Measurements from ENCODE around the gene OGFOD1. TPM values are rescaled to one million over a fixed set of nuclear protein-coding genes. Genes with fewer than 3 reads are reported as not detected.

Gene OGFOD1
- total RNA-seq, 1 experiment from 2014 or later = 68.5 TPM

GRCh38 chr16:56493815-56494214 lies 42.5 kb downstream of the OGFOD1 start:
- intact Hi-C loops (cut with micrococcal nuclease) = no loop called here
- no peaks in the 10 kb centered on the region for H3K4me1 Mint-ChIP-seq (ENCODE audit: insufficient read depth, unreplicated experiment)
- no peak overlapping the region for H3K4me3 Mint-ChIP-seq (ENCODE audit: unreplicated experiment)
- no peak for DNase-seq (ENCODE audit: unreplicated experiment)
- H3K36me3 Mint-ChIP-seq (ENCODE audit: insufficient read depth, unreplicated experiment) = peaks cover 39% of the 10 kb centered on the region
- no peaks in the 10 kb centered on the region for H3K9me3 Mint-ChIP-seq (ENCODE audit: unreplicated experiment)
- no TSS peak for BruUV-seq (replicated peaks)
- no peak for TF ChIP-seq CTCF (IDR thresholded peaks at IDR 0.05; ENCODE audit: unreplicated experiment)
- ChIA-PET CTCF (interaction anchor here (0.6 to 0.7 kb wide), 2 partner anchors 150 to 367 kb away, joined by 3 read pairs; no protein-coding TSS in a partner anchor), POLR2A (interaction anchor here (0.5 to 0.7 kb wide), 2 partner anchors 189 to 305 kb away, joined by 3 read pairs; partner anchors contain the start of gene MT1X)
- H3K27ac Mint-ChIP-seq (ENCODE audit: low read depth, unreplicated experiment) = no peak overlapping the region
- H3K27me3 Mint-ChIP-seq (ENCODE audit: insufficient read depth, unreplicated experiment) = no peaks in the 10 kb centered on the region

- POLR2A ChIA-PET = interaction anchor here (2.8 kb wide), 1 partner anchor 178 kb away, joined by 13 read pairs; the partner anchor contains the start of gene MT1X
- no peaks in the 10 kb centered on the region for H3K27me3 Mint-ChIP-seq (ENCODE audit: insufficient read depth, unreplicated experiment)
- CTCF ChIA-PET = interaction anchor here (1.0 to 1.3 kb wide), 2 partner anchors 9 to 71 kb away, joined by 3 to 4 read pairs; no protein-coding TSS in a partner anchor
- intact Hi-C loops (cut with micrococcal nuclease) = no loop called here
- DNase-seq (ENCODE audit: unreplicated experiment) = no peak
- no TSS peak for BruUV-seq (replicated peaks)
- no peak for TF ChIP-seq CTCF (IDR thresholded peaks at IDR 0.05; ENCODE audit: unreplicated experiment)
- no peaks in the 10 kb centered on the region for H3K9me3 Mint-ChIP-seq (ENCODE audit: unreplicated experiment)
- no peak overlapping the region for H3K4me3 Mint-ChIP-seq (ENCODE audit: unreplicated experiment)
- no peak overlapping the region for H3K27ac Mint-ChIP-seq (ENCODE audit: low read depth, unreplicated experiment)
- H3K36me3 Mint-ChIP-seq (ENCODE audit: insufficient read depth, unreplicated experiment) = peaks cover 79% of the 10 kb centered on the region
- no peaks in the 10 kb centered on the region for H3K4me1 Mint-ChIP-seq (ENCODE audit: insufficient read depth, unreplicated experiment)
Measured at GRCh38 chr16:56505181-56505580, 53.8 kb downstream of the OGFOD1 start.

GRCh38 chr16:56506941-56507340 lies 55.6 kb downstream of the OGFOD1 start:
- TF ChIP-seq CTCF (IDR thresholded peaks at IDR 0.05; ENCODE audit: unreplicated experiment) = no peak
- ChIA-PET CTCF (interaction anchor here (0.8 to 2.6 kb wide), 5 partner anchors 26 to 195 kb away, joined by 3 to 15 read pairs (median 5); no protein-coding TSS in a partner anchor), POLR2A (interaction anchor here (0.6 to 2.8 kb wide), 13 partner anchors 12 to 184 kb away, joined by 3 to 13 read pairs (median 4); partner anchors contain the start of genes MT1E, MT1X, MT2A and NUDT21)
- no TSS peak for BruUV-seq (replicated peaks)
- H3K27me3 Mint-ChIP-seq (ENCODE audit: insufficient read depth, unreplicated experiment) = no peaks in the 10 kb centered on the region
- DNase-seq (ENCODE audit: unreplicated experiment) = no peak
- peak overlapping the region; percentile 21 for H3K27ac Mint-ChIP-seq (ENCODE audit: low read depth, unreplicated experiment)
- no peaks in the 10 kb centered on the region for H3K9me3 Mint-ChIP-seq (ENCODE audit: unreplicated experiment)
- intact Hi-C loops (cut with micrococcal nuclease) = no loop called here
- H3K4me3 Mint-ChIP-seq (ENCODE audit: unreplicated experiment) = no peak overlapping the region
- peaks cover 77% of the 10 kb centered on the region for H3K36me3 Mint-ChIP-seq (ENCODE audit: insufficient read depth, unreplicated experiment)
- no peaks in the 10 kb centered on the region for H3K4me1 Mint-ChIP-seq (ENCODE audit: insufficient read depth, unreplicated experiment)

GRCh38 chr16:56510544-56510943 lies 59.2 kb downstream of the OGFOD1 start:
- Mint-ChIP-seq H3K27me3 (ENCODE audit: insufficient read depth, unreplicated experiment) (no peaks in the 10 kb centered on the region), H3K4me3 (ENCODE audit: unreplicated experiment) (no peak overlapping the region), H3K27ac (ENCODE audit: low read depth, unreplicated experiment) (no peak overlapping the region), H3K36me3 (ENCODE audit: insufficient read depth, unreplicated experiment) (peaks cover 54% of the 10 kb centered on the region), H3K4me1 (ENCODE audit: insufficient read depth, unreplicated experiment) (peaks cover 12% of the 10 kb centered on the region), H3K9me3 (ENCODE audit: unreplicated experiment) (no peaks in the 10 kb centered on the region)
- DNase-seq (ENCODE audit: unreplicated experiment) = no peak
- no TSS peak for BruUV-seq (replicated peaks)
- TF ChIP-seq CTCF (IDR thresholded peaks at IDR 0.05; ENCODE audit: unreplicated experiment) = no peak
- CTCF ChIA-PET = interaction anchor here (1.1 to 3.8 kb wide), 4 partner anchors 66 to 191 kb away, joined by 6 to 20 read pairs (median 8); no protein-coding TSS in a partner anchor
- POLR2A ChIA-PET = interaction anchor here (0.9 to 2.1 kb wide), 3 partner anchors 33 to 192 kb away, joined by 4 to 5 read pairs (median 4); no protein-coding TSS in a partner anchor
- intact Hi-C loops (cut with micrococcal nuclease) = loop anchor here (5.0 kb wide), 1 partner anchor 132 kb away; no protein-coding TSS in a partner anchor
